ENCODE results near the gene NXPH1. TPM values are rescaled to one million over a fixed set of nuclear protein-coding genes. Genes with fewer than 3 reads are reported as not detected.
A peak's percentile ranks its signal among the peaks of the same experiment; 100 is the strongest.

The NXPH1 gene
- total and polyA plus RNA-seq, 2 experiments from 2014 or later, result 0.45 to 3.0 TPM

- TF ChIP-seq NANOG (IDR thresholded peaks at IDR 0.05; ENCODE audit: borderline replicate concordance) (no peak), ZNF331 (CRISPR knock-in tag; IDR thresholded peaks at IDR 0.05; ENCODE audit: low read depth) (no peak), CTCF (conservative IDR thresholded peaks at IDR 0.05; ENCODE audit: low read depth in 2 of 2) (no peak), ETS1 (IDR thresholded peaks at IDR 0.05) (no peak)
These were observed 186.8 kb downstream of the NXPH1 start (continued) for GRCh38 chr7:8620169-8620568.

GRCh38 chr7:8625612-8626011 is 192.2 kb downstream of the NXPH1 start:
- Mint-ChIP-seq H3K4me3 (no peak overlapping the region), H3K27me3 (ENCODE audit: insufficient read depth, low read depth, poor library complexity) (no peaks in the 10 kb centered on the region)
- no peak for TF ChIP-seq STAT1 (IDR thresholded peaks at IDR 0.05; ENCODE audit: unreplicated experiment)
- TF ChIP-seq NANOG (IDR thresholded peaks at IDR 0.05; ENCODE audit: borderline replicate concordance), result no peak
- no peak for TF ChIP-seq EZH2 (IDR thresholded peaks at IDR 0.05; ENCODE audit: low read depth, unreplicated experiment)
- TF ChIP-seq ZNF114 (CRISPR knock-in tag; IDR thresholded peaks at IDR 0.05), result no peak

GRCh38 chr7:8627325-8627724 is 193.9 kb downstream of the NXPH1 start:
- Mint-ChIP-seq H3K27ac (no peak overlapping the region), H3K27me3 (ENCODE audit: insufficient read depth, low read depth, poor library complexity) (no peaks in the 10 kb centered on the region), H3K4me3 (no peak overlapping the region), H3K4me1 (peaks cover 16% of the 10 kb centered on the region), H3K9me3 (no peaks in the 10 kb centered on the region), H3K36me3 (ENCODE audit: low read depth) (no peaks in the 10 kb centered on the region)
- H3F3A ChIP-seq (replicated peaks; ENCODE audit: low read depth), result no peaks in the 10 kb centered on the region
- H4K20me1 ChIP-seq (replicated peaks; ENCODE audit: insufficient read depth), result no peaks in the 10 kb centered on the region
- H3K9me2 ChIP-seq (ENCODE audit: insufficient read depth), result peaks cover 3% of the 10 kb centered on the region; the same call in 1 of the 2 replicates
- no peak overlapping the region for H2AFZ ChIP-seq
- H3K27me3 ChIP-seq (ENCODE audit: insufficient read depth), result no peaks in the 10 kb centered on the region
- no peaks in the 10 kb centered on the region for H3K36me3 ChIP-seq (ENCODE audit: insufficient read depth)
- H3K4me3 ChIP-seq, result no peak overlapping the region
- 0 out of 2 replicates have a peak overlapping the region, but pooled peaks have one; percentile 21 for H3K4me2 ChIP-seq
- ATAC-seq (no peak), DNase-seq (ENCODE audit: low spot score) (peak; percentile 33)
- no peaks in the 10 kb centered on the region for H3K79me2 ChIP-seq (replicated peaks; ENCODE audit: insufficient read depth)
- H3K4me1 ChIP-seq (ENCODE audit: insufficient read depth), result peaks cover 17% of the 10 kb centered on the region
- H3K27ac ChIP-seq (ENCODE audit: low read depth), result no peak overlapping the region
- no peak for TF ChIP-seq NANOG (IDR thresholded peaks at IDR 0.05; ENCODE audit: borderline replicate concordance)
- TF ChIP-seq CTCF (conservative IDR thresholded peaks at IDR 0.05; ENCODE audit: low read depth in 2 of 2), result no peak
- no peak for TF ChIP-seq REST (IDR thresholded peaks at IDR 0.05; ENCODE audit: unreplicated experiment)
- no peak for TF ChIP-seq JUNB (IDR thresholded peaks at IDR 0.05; ENCODE audit: unreplicated experiment)
- no peak for TF ChIP-seq EZH2phosphoT487 (IDR thresholded peaks at IDR 0.05; ENCODE audit: unreplicated experiment)
- TF ChIP-seq ZNF331 (CRISPR knock-in tag; IDR thresholded peaks at IDR 0.05; ENCODE audit: low read depth), result no peak
- no peak for TF ChIP-seq STAT1 (IDR thresholded peaks at IDR 0.05; ENCODE audit: unreplicated experiment)

More at GRCh38 chr7:8625612-8626011, 192.2 kb downstream of the NXPH1 start:
- ATAC-seq, result no peak
- Histone ChIP-seq H3K4me2 (no peak overlapping the region), H3K27me3 (ENCODE audit: insufficient read depth) (no peaks in the 10 kb centered on the region), H3F3A (replicated peaks; ENCODE audit: low read depth) (no peaks in the 10 kb centered on the region), H4K20me1 (replicated peaks; ENCODE audit: insufficient read depth) (no peaks in the 10 kb centered on the region), H3K79me2 (replicated peaks; ENCODE audit: insufficient read depth) (no peaks in the 10 kb centered on the region), H3K4me3 (no peak overlapping the region), H3K9me2 (ENCODE audit: insufficient read depth) (peaks cover 3% of the 10 kb centered on the region; the same call in 1 of the 2 replicates), H3K4me1 (ENCODE audit: insufficient read depth) (peaks cover 17% of the 10 kb centered on the region), H3K27ac (ENCODE audit: low read depth) (no peak overlapping the region), H2AFZ (no peak overlapping the region), H3K36me3 (ENCODE audit: insufficient read depth) (no peaks in the 10 kb centered on the region)
- Mint-ChIP-seq H3K4me1 (peaks cover 16% of the 10 kb centered on the region), H3K27ac (no peak overlapping the region), H3K9me3 (no peaks in the 10 kb centered on the region), H3K36me3 (ENCODE audit: low read depth) (no peaks in the 10 kb centered on the region)
- no peak for DNase-seq (ENCODE audit: low spot score)
